ENCODE results near the gene MARS1.

- TF ChIP-seq CTCF (IDR thresholded peaks at IDR 0.05) (no peak), POLR2A (IDR thresholded peaks at IDR 0.05) (no peak)
Measured at GRCh38 chr12:57470970-57471656, 16.8 kb upstream of the MARS1 start.

Data from uterus (tissue), 2 donors.